NCI-H2107 treated with DMSO at 0.1 percent for 48 hours (cell line): ENCODE results near the gene ZNF12.
A peak's percentile ranks its signal among the peaks of the same experiment; 100 is the strongest.
"Not testable (repeated sequence)": the region's sequence is repeated elsewhere in the genome, so short reads cannot be mapped to it uniquely, and the experiment has no call there.

Experiments
- DNase-seq: peaks from one replicate; lab custom pipeline; 2025; ENCODE audit not compliant: unreplicated experiment; lab: John Stamatoyannopoulos, UW

The ZNF12 gene

DNA sequence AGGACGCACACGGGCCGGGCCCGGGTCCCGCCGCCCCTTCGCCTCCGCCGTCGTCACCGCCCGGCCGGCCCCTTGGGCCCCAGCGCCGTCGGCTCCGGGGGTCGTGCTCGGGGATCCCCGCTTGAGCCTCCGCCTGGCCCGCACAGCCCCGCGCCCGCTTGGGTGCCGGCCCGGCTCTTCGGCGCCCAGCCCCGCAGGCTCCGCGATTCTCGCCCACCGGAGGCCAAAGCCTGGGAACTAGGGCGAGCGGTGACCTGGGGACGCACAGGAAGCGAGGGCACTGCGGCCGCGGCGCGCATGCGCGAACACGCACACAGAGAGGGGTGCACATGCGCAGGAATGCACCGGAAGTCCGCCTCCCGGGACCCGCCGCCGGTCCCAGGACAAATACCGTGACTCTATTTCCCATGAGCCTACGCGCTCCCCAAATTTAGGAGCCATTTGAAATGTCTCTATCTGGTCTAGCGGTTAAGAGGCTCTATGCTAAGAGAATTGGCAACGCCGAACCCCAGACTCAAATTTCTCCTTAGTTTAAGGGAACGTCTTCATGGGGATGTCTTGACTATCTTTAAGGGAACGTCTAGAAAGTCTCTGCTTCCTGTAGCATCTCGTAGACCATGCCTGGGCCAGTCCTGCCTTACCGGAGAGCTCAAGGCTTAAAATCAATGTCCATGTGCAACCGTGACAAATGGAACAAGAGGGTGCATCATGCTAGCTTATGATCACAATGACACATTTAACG is at the start of gene ZNF12:
TSS of gene ZNF12 (minus strand) at position 282 of the 742 bp plus-strand sequence. CDS start 1,774 bp downstream, outside the sequence.
- peak; percentile 70 for DNase-seq

DNA sequence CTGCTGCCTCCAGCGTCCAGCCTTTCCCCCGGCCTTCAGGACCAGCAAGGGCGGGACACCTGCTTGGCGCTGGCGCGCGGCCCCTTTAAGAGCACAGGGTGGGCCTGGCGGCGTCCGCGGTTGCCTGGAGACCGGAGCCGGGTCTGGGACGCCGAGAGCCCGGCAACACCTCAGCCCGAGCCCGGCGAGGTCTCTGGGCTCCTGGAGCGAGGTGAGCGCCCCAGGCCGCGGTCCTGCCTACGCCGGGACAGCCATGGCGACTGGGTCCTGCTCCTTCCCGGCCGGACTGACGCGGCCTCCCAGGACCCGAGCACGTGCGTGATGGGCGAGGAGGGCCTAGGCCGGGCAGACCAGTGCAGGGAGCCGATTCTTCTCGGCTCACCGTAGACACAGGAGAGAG is 47.2 kb upstream of the ZNF12 start, which contains the start of gene RSPH10B2:
TSS of gene RSPH10B2 (plus strand) at position 140 of the 400 bp plus-strand sequence. CDS start 3,575 bp downstream, outside the sequence.
- DNase-seq, result not testable (repeated sequence)

DNA sequence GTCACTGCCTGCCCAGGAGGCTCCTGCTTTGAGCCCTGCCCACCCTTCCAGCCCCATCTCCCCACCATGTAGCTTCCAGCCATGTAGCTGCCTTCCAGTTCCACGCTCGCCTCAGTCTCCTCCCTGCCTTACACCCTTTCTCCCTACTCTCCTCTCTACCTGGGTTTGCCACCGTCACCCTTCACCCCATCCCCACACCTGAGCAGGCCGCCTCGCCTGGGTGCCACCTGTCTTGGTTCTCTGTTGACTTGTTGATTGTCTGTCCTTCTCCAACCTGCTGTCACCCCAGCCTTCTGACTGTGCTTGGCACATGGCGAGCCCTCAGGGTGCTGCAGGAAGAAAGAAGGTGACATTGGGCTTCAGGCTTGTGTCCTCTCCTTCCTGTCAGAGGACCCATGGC is 43.4 kb upstream of the ZNF12 start:
- DNase-seq, result not testable (repeated sequence)

DNA sequence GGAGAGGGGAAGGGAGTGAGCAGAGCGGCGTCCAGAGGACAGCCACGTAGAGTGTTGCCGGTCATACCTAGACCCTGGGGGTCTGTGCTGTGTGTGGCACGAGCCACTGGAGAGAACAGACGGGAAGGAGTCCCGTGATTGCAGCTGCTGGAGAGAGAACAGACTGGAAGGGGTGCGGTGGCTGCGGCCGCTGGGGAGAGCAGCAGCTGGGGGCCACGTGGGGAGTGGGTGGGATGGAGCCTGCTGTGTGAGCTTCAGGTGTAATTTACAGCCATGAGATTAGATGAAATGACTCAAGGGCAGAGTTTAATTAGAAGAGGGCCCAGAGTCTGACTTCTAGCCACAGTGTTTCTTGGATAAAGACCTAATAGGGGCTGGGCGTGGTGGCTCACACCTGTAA is 42.6 kb upstream of the ZNF12 start:
- DNase-seq, result not testable (repeated sequence)

DNA sequence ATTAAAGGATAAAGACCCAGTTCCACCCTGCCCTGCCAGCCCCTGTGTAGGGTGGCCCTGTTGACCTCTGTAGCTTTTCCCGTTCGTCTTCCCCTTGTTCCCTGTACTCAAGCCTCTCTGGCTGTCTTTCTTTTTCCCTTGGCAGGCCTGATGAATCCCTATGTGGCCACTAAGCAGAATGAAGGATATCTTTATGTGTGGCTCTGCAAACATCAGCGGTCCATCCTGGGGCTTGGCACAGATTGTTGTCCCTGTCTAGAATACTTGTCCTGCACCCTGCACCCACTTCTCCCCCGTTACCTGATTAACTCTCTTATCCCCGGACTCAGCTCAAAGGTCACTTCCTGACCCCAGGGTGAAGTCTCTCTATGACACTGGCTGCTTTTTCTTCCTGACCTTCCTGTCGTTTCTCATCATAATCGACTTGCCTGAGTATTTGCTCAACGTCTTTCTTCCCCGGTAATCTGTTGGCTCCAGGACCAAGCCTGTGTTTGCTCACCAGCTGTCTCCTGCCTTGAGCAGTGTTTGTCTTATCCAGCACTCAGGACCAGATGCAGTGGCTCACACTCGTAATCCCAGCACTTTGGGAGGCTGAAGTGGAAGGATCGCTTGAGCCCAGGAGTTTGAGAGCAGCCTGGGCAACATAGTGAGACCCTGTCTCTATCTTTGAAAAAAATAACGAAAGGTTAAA is 37.8 kb upstream of the ZNF12 start:
- not testable (repeated sequence) for DNase-seq

DNA sequence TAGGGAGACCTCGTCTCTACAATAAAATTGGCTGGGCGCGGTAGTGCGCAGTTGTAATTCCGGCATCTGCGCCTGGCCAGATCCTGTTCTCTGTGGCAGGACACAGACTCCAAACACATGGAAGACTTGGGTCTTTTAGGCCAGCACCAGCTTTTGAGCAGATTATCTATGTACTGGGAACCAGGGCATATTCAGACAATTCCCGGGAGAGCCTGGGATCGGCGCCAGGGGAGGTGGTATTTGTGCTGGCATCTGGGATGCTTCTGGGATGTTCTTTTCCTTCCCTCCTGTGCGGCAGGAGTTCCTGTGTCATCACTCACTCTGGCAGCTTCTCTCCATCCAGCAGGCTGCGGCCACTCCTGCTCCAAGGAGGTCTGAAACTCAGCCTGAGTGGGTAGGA is 31.7 kb upstream of the ZNF12 start:
- not testable (repeated sequence) for DNase-seq

DNA sequence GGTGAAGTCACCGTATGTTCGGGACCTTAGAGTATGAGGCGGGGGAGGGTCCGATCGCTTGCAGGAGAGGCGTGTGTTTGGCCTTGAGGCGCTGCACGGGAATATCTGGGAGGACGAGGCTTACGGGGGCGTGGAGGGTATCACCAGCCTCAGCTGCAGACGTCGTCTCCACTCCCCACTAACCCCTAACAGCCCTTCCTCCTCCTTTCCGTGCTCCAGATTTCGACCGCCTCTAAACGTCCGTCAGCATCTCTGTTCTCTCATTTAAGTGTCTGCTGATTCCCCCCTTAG is 23.5 kb upstream of the ZNF12 start:
- no peak for DNase-seq

DNA sequence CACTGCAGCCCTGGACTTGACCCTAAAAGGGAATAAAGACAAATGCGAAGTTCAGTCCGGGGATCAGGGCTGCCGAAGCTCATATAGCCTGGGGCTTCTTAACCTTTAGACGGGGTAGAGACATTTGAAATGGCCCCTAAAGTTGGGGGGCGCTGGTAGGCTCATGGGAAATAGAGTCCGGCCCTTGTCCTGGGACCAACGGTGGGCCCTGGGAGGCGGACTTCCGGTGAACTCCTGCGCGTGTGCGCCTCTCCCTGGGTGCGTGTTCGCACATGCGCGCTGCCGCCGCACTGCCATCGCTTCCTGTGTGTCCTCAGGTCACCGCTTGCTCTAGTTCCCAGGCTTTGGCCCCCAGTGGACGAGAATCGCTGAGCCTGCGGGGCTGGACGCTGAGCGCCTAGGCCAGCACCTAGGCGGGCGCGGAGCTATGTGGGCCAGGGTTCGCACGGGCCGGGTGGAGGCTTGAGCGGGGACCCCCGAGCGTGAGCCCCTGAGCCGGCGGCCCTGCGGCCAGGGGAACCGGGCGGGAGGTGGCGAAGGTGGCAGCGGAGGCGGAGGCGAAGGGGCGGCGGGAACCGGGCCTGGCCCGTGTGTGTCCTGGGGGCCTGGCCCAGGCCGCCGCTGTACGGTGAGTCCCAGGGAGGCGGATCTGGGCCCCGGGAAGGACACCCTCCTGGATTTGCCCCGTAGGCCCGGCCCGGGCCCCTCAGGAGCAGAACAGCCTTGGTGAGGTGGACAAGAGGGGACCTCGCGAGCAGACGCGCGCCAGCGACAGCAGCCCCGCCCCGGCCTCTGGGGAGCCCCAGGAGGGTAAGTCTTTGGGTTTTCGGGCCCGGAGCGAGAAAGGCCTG is 23.0 kb upstream of the ZNF12 start:
- DNase-seq, result peak; percentile 81

DNA sequence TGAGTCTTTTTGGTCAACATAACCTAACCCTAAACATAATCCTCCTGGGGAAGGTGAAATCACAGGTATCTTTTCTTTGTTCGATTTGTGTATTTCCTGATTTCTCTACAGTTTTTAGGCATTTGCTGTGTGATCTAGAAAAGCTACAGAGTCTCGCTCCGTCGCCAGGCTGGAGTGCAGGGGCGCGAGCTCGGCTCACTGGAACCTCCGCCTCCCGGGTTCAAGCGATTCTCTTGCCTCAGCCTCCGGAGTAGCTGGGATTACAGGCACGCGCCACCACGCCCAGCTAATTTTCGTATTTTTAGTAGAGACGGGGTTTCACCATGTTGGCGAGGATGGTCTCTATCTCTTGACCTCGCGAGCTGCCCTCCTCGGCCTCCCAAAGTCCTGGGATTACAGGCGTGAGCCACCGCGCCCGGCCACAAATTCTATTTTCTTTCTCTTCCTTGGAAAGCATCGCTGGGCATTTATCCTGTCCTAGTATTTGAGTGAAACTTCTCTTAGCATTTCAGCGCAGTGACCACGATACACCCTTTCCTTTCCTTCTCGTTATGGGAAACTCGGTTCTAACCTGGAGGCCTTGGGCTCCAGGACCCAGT is 22.2 kb upstream of the ZNF12 start:
- not testable (repeated sequence) for DNase-seq

DNA sequence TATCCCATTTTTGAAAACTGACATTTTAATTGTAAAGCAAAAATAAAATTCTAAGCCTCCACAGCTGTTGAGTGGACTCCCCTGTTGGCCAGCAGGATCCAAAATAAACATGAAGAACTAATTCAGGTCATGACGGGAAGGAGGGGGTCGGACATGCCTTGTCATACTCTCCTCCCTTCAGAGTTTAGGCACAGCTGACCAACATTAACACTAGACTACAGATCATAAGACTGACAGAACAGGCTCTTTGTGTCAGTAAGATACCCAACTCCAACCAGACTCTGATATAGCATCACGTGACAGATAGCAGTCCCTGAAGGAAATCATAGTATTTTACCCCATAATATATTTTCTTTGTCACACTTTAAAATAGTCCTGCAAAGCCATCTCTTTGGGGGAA is 20.9 kb upstream of the ZNF12 start:
- DNase-seq, result no peak

DNA sequence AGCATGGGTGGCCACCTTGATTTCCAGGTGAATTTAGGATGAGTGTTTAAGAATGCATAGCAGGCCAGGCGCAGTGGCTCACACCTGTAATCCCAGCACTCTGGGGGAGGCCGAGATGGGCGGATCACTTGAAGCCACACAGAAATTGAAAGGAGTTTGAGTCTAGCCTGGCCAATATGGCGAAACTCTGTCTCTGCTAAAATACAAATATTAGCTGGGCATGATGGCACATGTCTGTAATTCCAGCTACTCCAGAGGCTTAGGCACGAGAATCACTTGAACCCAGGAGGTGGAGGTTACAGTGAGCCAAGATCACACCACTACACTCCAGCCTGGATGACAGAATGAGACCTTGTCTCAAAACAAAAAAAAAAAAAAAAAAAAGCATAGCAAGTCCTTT is 19.6 kb upstream of the ZNF12 start:
- DNase-seq, result not testable (repeated sequence)

DNA sequence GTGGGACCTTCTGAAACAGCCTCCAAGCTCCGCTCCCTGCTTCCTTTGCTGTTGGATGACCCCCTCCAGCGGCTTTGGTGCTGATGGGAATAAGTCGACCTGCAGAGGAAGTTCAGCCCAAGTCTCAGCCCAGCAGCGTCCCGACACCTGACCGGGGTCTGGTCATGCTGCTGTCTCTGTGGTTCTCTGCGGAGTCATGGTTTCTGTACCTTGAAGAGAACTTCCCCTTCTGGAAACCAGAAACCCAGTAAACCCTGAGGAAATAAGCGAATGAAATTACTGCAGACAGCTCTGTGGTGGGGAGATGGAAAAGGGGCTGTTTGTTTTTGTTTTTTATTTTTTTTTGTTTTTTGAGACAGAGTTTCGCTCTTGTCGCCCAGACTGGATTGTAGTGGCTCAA is 18.3 kb upstream of the ZNF12 start:
- DNase-seq, result no peak

DNA sequence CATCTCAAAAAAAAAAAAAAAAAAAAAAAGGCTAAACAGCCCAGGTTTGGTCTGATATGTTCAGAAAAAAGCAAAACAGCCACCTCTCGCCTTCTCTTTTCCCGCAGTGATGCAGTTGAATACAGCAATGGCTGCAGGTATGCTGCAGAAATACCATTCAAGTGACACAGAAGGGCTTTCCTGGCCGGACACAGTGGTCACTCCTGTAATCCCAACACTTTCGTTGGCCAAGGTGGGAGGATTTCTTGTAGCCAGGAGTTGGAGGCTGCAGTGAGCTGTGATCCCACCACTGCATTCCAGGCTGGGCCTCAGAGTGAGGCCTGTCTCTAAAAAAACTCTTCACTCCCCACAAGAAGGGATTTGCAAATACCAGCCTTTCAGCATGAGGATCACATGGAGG is 17.6 kb upstream of the ZNF12 start:
- not testable (repeated sequence) for DNase-seq

DNA sequence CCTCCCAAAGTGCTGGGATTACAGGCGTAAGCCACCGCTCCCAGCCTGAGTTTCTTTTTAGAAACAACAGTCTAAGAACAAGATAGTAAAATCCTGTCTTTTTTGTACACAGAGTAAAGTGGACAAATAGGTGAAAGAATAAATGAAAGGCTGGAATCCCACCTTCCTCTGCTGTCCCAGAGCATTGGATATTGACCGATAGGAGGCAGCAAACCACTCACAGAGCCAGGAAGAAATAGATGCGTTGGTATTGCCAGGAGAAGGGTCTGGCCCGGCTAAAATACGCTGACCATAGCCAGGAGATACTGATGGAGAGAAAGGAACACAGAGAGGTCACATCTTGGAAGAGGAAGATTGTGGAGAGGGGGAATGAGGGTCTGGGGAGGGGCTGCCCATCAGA is 11.4 kb upstream of the ZNF12 start:
- DNase-seq, result no peak

DNA sequence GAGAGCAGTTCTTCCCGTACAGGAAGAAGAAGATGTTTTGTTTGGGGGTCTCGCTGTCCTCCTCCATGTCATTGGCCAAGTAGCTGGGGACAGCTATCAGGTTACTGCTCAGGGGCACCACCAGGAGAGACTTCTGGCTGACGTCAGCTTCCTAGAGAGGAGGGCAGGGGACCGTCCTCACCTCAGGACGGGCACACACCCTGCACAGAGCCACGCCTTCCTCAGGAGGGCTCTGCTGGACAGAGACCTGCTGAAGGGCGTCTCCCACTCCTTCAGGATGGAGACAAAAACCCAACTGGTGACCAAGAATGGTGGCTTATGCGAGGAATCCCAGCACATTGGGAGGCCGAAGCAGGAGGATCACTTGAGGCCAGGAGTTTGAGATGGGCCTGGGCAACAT is 9.2 kb upstream of the ZNF12 start:
- DNase-seq, result not testable (repeated sequence)

DNA sequence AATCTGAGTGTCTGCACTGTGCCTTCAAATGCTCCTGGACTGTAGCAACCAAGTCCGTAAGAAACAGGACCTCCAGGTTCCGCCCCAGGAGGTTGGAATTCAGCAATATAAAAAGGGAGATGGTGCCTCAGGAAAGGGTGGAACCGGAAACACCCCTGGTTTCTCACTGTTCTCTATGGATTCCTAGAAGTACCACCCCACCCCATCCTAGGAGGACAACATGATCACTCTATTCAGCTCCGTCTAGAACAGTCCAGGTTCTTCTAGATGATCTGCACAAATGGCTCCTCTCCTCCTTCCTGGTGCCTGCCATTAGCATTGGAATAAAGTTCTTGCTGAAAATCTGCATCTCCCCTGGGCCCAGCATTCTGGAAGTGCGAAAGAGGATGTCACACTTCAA is 7.6 kb upstream of the ZNF12 start:
- no peak for DNase-seq

DNA sequence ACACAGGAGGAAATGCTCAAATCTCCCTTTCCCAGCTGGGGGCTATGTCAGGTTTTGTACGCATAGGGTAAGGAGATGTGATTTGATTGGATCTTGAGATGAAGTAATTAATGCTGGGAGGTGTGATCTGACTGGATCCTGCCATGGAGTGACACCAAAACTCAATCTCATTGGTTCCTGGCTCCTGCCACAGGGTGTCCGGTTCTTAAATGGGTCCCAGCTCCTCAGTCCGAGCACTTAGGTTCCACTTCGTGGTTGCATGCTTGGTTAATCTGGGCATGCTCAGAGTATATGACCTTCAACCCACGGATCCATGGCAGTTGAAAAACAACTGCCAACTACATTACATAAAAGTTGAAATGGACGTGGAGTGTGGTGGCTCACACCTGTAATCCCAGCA is 3.1 kb upstream of the ZNF12 start:
- no peak for DNase-seq

DNA sequence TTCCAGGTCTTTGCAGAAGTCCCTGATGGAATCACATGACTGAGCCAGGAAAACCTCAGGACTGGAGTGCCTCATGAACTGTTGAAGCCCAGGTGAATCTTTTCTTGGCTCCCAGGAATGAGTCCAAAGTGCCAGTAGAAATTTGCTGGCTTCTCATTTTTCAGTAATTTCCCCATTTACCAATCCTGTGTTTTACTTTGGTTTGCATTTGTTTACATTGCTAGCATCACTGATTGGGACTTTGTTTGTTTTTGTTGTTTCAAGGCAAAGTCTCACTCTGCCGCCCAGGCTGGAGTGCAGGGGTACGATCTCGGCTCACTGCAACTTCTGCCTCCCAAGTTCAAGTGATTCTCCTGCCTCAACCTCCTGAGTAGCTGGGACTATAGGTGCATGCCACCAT is 1.6 kb upstream of the ZNF12 start:
- DNase-seq, result no peak

DNA sequence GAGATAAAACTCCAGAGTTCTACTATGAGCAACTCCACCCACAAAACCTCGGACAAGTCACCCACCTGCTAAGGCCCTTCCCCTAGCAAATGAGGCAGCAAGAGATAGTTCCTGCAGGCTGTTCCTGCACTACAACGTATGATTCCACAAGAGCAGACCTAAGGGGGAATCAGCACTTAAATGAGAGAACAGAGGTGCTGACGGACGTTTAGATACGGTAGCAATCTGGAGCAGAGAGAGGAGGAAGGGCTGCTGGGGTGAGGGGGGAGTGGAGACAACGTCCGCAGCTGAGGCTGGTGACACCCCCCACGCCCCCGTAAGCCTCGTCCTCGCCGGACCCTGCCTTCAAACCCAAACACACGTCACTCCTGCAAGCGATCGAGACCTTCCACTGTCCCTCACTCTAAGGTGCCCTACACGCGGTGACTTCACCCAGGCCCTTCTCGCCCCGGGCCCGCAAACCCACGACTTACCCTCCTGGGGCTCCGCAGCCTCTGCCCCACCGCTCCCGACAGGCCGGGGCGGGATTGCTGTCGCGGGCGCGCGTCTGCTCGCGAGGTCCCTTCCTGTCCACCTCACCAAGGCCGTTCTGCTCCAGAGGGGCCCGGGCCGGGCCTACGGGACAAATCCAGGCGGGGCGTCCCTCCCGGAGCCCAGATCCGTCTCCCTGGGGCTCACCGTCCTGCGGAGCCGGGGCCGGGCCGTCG is 635 bp downstream of the ZNF12 start:
- DNase-seq, result no peak

DNA sequence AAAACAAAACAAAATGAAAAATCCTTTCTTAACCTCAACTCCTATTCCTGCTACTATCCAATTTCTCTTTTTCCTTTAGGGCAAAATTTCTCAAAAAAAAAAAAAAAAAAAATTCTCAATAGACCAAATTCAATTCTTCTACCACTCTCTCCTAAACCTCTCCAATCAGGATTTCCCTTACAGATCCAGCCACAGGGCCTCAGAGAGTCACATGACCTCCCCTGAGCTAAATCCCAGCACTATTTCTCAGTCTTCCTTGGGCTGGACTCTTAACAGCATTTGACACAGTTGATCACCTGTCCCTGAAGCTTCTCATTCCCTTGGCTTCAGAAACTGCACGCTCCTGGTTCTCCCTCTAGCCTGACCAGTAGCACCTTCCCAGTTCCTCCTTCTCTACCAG is 4.9 kb downstream of the ZNF12 start:
- DNase-seq, result no peak

DNA sequence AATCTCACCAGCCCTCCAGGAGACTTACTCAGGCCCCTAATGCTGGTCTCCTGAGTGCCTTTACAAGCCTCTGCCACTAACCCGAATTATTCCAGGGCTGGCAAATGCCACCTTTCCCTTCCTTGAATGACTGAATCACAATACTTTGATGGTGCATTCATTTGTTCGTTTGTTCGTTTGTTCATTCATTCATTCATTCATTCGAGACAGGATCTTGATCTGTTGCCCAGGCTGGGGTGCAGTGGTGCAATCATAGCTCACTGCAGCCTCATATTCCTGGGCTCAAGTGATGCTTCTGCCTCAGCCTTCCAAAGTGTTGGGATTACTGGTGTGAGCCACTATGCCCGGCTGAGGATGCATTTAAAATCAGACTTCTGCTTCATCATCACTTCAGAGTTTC is 6.0 kb downstream of the ZNF12 start:
- no peak for DNase-seq
